H9 (cell line): ENCODE measurements around the gene KCNMA1. TPM values are rescaled to one million over a fixed set of nuclear protein-coding genes. Genes with fewer than 3 reads are reported as not detected.

Experiments used
- DNase-seq: peaks from one replicate; pipeline ENCODE4 v3.0.0-alpha.2; 2017
- H2AFZ ChIP-seq: one replicate; pipeline ENCODE4 v1.6.1; 2013; ENCODE audit warnings: mild to moderate bottlenecking, low read length, control low read depth, moderate library complexity
- H2AK5ac ChIP-seq: 2 replicates; pipeline ENCODE4 v1.6.1; 2013; ENCODE audit warnings: low read length, control low read depth, mixed read lengths; ENCODE audit not compliant: insufficient read length
- H2BK120ac ChIP-seq: one replicate; pipeline ENCODE4 v1.6.1; 2013; ENCODE audit warnings: low read depth, mild to moderate bottlenecking, low read length, control low read depth, inconsistent platforms; ENCODE audit not compliant: poor library complexity, severe bottlenecking
- H2BK12ac ChIP-seq: 2 replicates; pipeline ENCODE4 v1.6.1; 2013; ENCODE audit warnings: low read length, control low read depth, mixed read lengths, low read depth; ENCODE audit not compliant: insufficient read length
- H2BK15ac ChIP-seq: 2 replicates; pipeline ENCODE4 v1.6.1; 2013; ENCODE audit warnings: low read depth, low read length, control low read depth
- H2BK20ac ChIP-seq: one replicate; pipeline ENCODE4 v1.6.1; 2013; ENCODE audit warnings: low read depth, mild to moderate bottlenecking, low read length, control low read depth, inconsistent platforms; ENCODE audit not compliant: poor library complexity, severe bottlenecking
- H2BK5ac ChIP-seq: 2 replicates; pipeline ENCODE4 v1.6.1; 2013; ENCODE audit warnings: low read length, control low read depth, mixed read lengths; ENCODE audit not compliant: insufficient read length
- H3K14ac ChIP-seq: 2 replicates; pipeline ENCODE4 v1.6.1; 2013; ENCODE audit warnings: low read length, control low read depth; ENCODE audit not compliant: insufficient read depth
- H3K18ac ChIP-seq: 2 replicates; pipeline ENCODE4 v1.6.1; 2013; ENCODE audit warnings: low read depth, mild to moderate bottlenecking, mixed read lengths, low read length, control low read depth; ENCODE audit not compliant: insufficient read length
- H3K23ac ChIP-seq: 2 replicates; pipeline ENCODE4 v1.6.1; 2013; ENCODE audit warnings: low read length, control low read depth, mixed read lengths, low read depth; ENCODE audit not compliant: insufficient read length
- H3K23me2 ChIP-seq: 2 replicates; pipeline ENCODE4 v1.6.1; 2013; ENCODE audit warnings: low read depth, mild to moderate bottlenecking, mixed read lengths, low read length, control low read depth; ENCODE audit not compliant: insufficient read length, poor library complexity, severe bottlenecking
- H3K27ac ChIP-seq: 2 replicates; pipeline ENCODE4 v1.5.1; 2013; ENCODE audit warnings: low read length, control low read depth, mixed read lengths, low read depth; ENCODE audit not compliant: insufficient read length
- H3K27me3 ChIP-seq: 2 replicates; pipeline ENCODE4 v1.6.1; 2013; ENCODE audit warnings: low read length, control low read depth, inconsistent platforms; ENCODE audit not compliant: insufficient read depth
- H3K4ac ChIP-seq: 2 replicates; pipeline ENCODE4 v1.6.1; 2013; ENCODE audit warnings: low read depth, mild to moderate bottlenecking, control low read depth, inconsistent platforms, low read length, moderate library complexity
- H3K4me1 ChIP-seq: 2 replicates; pipeline ENCODE4 v1.6.1; 2013; ENCODE audit warnings: low read length, control low read depth, inconsistent platforms; ENCODE audit not compliant: insufficient read depth
- H3K4me2 ChIP-seq: 2 replicates; pipeline ENCODE4 v1.6.1; 2013; ENCODE audit warnings: low read length, control low read depth, mixed read lengths; ENCODE audit not compliant: insufficient read length, insufficient read depth
- H3K56ac ChIP-seq: 2 replicates; pipeline ENCODE4 v1.6.1; 2013; ENCODE audit warnings: low read depth, mild to moderate bottlenecking, mixed read lengths, low read length, control low read depth; ENCODE audit not compliant: insufficient read length
- H3K79me1 ChIP-seq: 2 replicates; pipeline ENCODE4 v1.6.1; 2013; ENCODE audit warnings: low read depth, mild to moderate bottlenecking, moderate library complexity, low read length, control low read depth, inconsistent platforms; ENCODE audit not compliant: insufficient read depth, poor library complexity, severe bottlenecking
- H3K79me2 ChIP-seq: 2 replicates; pipeline ENCODE4 v1.6.1; 2013; ENCODE audit warnings: low read length, control low read depth, inconsistent platforms; ENCODE audit not compliant: insufficient read depth
- H3K9ac ChIP-seq: 2 replicates; pipeline ENCODE4 v1.6.1; 2013; ENCODE audit warnings: low read length, control low read depth, mixed read lengths; ENCODE audit not compliant: insufficient read length; ENCODE audit errors: extremely low read depth
- H3K9me3 ChIP-seq: one replicate; pipeline ENCODE4 v1.6.1; 2013; ENCODE audit warnings: low read depth, low read length, inconsistent platforms; ENCODE audit not compliant: control insufficient read depth
- H3T11ph ChIP-seq: one replicate; pipeline ENCODE4 v1.6.1; 2013; ENCODE audit warnings: mild to moderate bottlenecking, low read length, control low read depth, inconsistent platforms
- H4K20me1 ChIP-seq: one replicate; pipeline ENCODE4 v1.6.1; 2013; ENCODE audit not compliant: control insufficient read depth, insufficient read length, insufficient read depth
- H4K5ac ChIP-seq: 2 replicates; pipeline ENCODE4 v1.6.1; 2013; ENCODE audit warnings: low read depth, mild to moderate bottlenecking, mixed read lengths, low read length, control low read depth; ENCODE audit not compliant: insufficient read length
- H4K8ac ChIP-seq: replicated peaks from 2 replicates; pipeline ENCODE4 v1.6.1; 2013; ENCODE audit warnings: low read length, control low read depth, mixed read lengths, low read depth; ENCODE audit not compliant: insufficient read length
- H4K91ac ChIP-seq: 2 replicates; pipeline ENCODE4 v1.6.1; 2013; ENCODE audit warnings: low read depth, mild to moderate bottlenecking, moderate library complexity, mixed read lengths, low read length, control low read depth; ENCODE audit not compliant: insufficient read length
- H3K27ac Mint-ChIP-seq, 3 experiments: 2 replicates in 2 of 3; 3 replicates in 1 of 3; pipeline ENCODE4 v1.8.0; 2020 to 2021; ENCODE audit warnings: mixed read lengths in 3 of 3, mild to moderate bottlenecking in 1 of 3, moderate library complexity in 1 of 3
- H3K27me3 Mint-ChIP-seq: 2 replicates; pipeline ENCODE4 v1.8.0; 2021; ENCODE audit warnings: low read depth, mild to moderate bottlenecking, moderate library complexity, mixed read lengths
- H3K36me3 Mint-ChIP-seq, 3 experiments: 2 replicates in 2 of 3; 3 replicates in 1 of 3; pipeline ENCODE4 v1.8.0; 2020 to 2021; ENCODE audit warnings: low read depth in 3 of 3, mixed read lengths in 3 of 3; ENCODE audit not compliant: insufficient read depth in 1 of 3
- H3K4me1 Mint-ChIP-seq, 2 experiments: 2 replicates each; pipeline ENCODE4 v1.8.0; 2020; ENCODE audit warnings: mixed read lengths in 2 of 2
- H3K4me3 Mint-ChIP-seq, 2 experiments: 2 replicates in 1 of 2; 3 replicates in 1 of 2; pipeline ENCODE4 v1.8.0; 2020 to 2021; ENCODE audit warnings: mild to moderate bottlenecking in 2 of 2, mixed read lengths in 2 of 2, moderate library complexity in 1 of 2
- H3K9me3 Mint-ChIP-seq, 2 experiments: 2 replicates in 1 of 2; 3 replicates in 1 of 2; pipeline ENCODE4 v1.8.0; 2020; ENCODE audit warnings: mild to moderate bottlenecking in 2 of 2, mixed read lengths in 2 of 2, moderate library complexity in 1 of 2
- CTCF ChIP-seq: fragments of 200-600 bp; sonication (generic); conservative IDR thresholded peaks from 3 replicates; pipeline ENCODE4 v1.8.0; 2021; ENCODE audit warnings: antibody characterized with exemption, mild to moderate bottlenecking
- WGBS: extraction: QIAGEN DNeasy Blood & Tissue Kit; methylation state at CpG from one replicate; pipeline ENCODE4 v1.1.7; 2013; ENCODE audit warnings: missing lambda C conversion rate, low lambda C conversion rate, mixed read lengths; ENCODE audit not compliant: insufficient read length; ENCODE audit errors: extremely low coverage; 5-methylcytosine and 5-hydroxymethylcytosine counted together
- total RNA-seq: library from RNA; stranded (reverse); gene quantifications from 2 replicates; pipeline ENCODE4 v1.2.1, GENCODE V29; 2021

Gene KCNMA1
- total RNA-seq, 1 experiment from 2014 or later, result 2.0 TPM

GRCh38 chr10:77355844-77356243 lies 281.8 kb downstream of the KCNMA1 start:
- Mint-ChIP-seq H3K4me1 (0 out of 4 replicates have a peak, but pooled peaks cover 0 to under 1% of the 10 kb centered on the region in 2 experiments), H3K36me3 (no peaks in the 10 kb centered on the region), H3K27ac (no peak overlapping the region), H3K9me3 (no peaks in the 10 kb centered on the region), H3K27me3 (no peaks in the 10 kb centered on the region; the same call in 1 of the 2 replicates), H3K4me3 (no peak overlapping the region)
- Histone ChIP-seq H2BK20ac (no peak overlapping the region), H3K4me1 (no peaks in the 10 kb centered on the region), H4K8ac (no peak overlapping the region), H2BK12ac (no peak overlapping the region), H3K9me3 (no peaks in the 10 kb centered on the region), H2BK5ac (no peak overlapping the region), H3T11ph (no peak overlapping the region), H3K27me3 (no peaks in the 10 kb centered on the region), H3K4ac (no peak overlapping the region), H3K4me2 (no peak overlapping the region), H3K23ac (no peak overlapping the region), H3K79me1 (no peaks in the 10 kb centered on the region), H3K18ac (no peak overlapping the region), H2BK15ac (no peak overlapping the region), H3K27ac (no peak overlapping the region), H2AFZ (no peak overlapping the region), H2AK5ac (no peak overlapping the region), H3K9ac (no peak overlapping the region), H3K79me2 (no peaks in the 10 kb centered on the region), H3K23me2 (no peaks in the 10 kb centered on the region), H3K56ac (no peak overlapping the region), H2BK120ac (no peak overlapping the region), H4K20me1 (no peaks in the 10 kb centered on the region), H4K5ac (no peak overlapping the region), H4K91ac (no peak overlapping the region), H3K14ac (no peak overlapping the region)
- DNase-seq, result no peak
- no peak for TF ChIP-seq CTCF
- no CpG with 5 or more reads among the region's 4 CpGs for WGBS
